ENCODE measurements around the gene EEF1E1.
A peak's percentile ranks its signal among the peaks of the same experiment; 100 is the strongest.

The EEF1E1 gene

GRCh38 chr6:8102122-8102958 is at the start of gene EEF1E1:
Gene EEF1E1, minus strand, starts transcription at chr6:8102548. Its CDS starts 27 bp downstream, at chr6:8102521.
- no peak for TF ChIP-seq CTCF (IDR thresholded peaks at IDR 0.05; ENCODE audit: low read depth, low read length)
- H3K4me3 ChIP-seq (ENCODE audit: low read depth, low read length), result peak within 1 kb of the TSS; percentile 95

GRCh38 chr6:8149350-8149749 is 47.0 kb upstream of the EEF1E1 start:
- TF ChIP-seq CTCF (IDR thresholded peaks at IDR 0.05; ENCODE audit: low read depth, low read length), result no peak
- H3K4me3 ChIP-seq (ENCODE audit: low read depth, low read length), result no peak overlapping the region

DNA sequence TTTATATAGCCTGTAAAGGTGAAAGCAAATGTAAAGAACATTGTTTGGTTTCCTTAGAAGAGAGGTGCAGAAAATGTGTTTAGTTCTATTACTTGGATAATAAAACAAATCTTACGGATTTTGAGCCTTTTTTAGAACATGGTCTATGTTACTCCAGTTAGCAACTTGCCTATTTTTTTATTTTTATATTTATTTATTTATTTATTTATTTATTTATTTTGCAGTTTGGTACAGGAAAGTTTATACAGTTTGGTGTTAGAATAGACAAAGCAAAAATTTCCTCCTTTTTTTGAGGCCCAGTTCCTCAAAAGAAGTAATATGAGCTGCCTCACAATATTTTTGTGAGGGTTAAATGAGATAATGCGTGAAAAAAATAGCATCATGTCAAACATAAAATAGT is 41.6 kb upstream of the EEF1E1 start:
- TF ChIP-seq CTCF (IDR thresholded peaks at IDR 0.05; ENCODE audit: low read depth, low read length), result no peak

GRCh38 chr6:8139451-8139850 is 37.1 kb upstream of the EEF1E1 start:
- no peak for TF ChIP-seq CTCF (IDR thresholded peaks at IDR 0.05; ENCODE audit: low read depth, low read length)
- no peak overlapping the region for H3K4me3 ChIP-seq (ENCODE audit: low read depth, low read length)

More for the DNA sequence above, 41.6 kb upstream of the EEF1E1 start:
- H3K4me3 ChIP-seq (ENCODE audit: low read depth, low read length), result no peak overlapping the region

DNA sequence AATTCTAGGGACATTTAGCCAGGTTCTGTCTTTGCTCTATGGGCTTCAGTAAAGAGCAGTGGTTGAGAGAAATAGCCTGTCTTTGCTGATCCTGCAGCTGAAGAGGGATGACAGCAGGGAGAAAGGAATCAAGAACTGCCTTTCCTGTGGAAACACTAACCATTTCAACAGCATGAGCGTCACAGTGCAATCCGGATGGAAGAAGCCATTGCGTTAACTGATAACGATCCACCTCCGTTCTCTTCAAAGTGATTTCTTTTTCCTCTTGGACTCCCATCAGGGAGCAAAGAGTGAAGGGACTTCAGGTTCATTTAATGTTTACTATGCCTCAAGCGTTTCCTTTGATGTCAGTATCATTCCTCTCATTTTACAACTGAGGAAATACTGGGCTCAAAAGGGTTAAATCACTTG is 35.2 kb upstream of the EEF1E1 start:
- no peak overlapping the region for H3K4me3 ChIP-seq (ENCODE audit: low read depth, low read length)
- no peak for TF ChIP-seq CTCF (IDR thresholded peaks at IDR 0.05; ENCODE audit: low read depth, low read length)

DNA sequence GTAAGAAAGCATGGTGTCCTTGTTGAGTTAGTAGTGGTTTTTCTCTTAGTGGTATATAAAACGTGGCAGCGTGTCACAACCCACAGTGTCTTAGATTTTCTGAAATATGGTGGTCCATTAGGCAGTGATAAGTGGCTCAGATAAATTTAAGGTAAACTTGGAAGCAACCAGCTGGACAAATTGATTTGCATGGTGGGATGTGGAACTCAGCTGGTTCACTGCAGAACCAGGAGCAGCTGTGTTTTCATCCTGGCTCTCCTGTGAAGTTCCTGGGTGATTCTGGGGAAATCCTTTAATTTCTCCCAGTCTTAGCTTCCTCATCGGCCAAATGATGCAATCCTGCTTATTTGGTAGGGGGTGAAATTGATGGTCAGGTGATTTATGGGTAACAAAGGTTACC is 32.9 kb upstream of the EEF1E1 start:
- TF ChIP-seq CTCF (IDR thresholded peaks at IDR 0.05; ENCODE audit: low read depth, low read length), result no peak
- no peak overlapping the region for H3K4me3 ChIP-seq (ENCODE audit: low read depth, low read length)

GRCh38 chr6:8132130-8132529 is 29.8 kb upstream of the EEF1E1 start:
- no peak for TF ChIP-seq CTCF (IDR thresholded peaks at IDR 0.05; ENCODE audit: low read depth, low read length)
- H3K4me3 ChIP-seq (ENCODE audit: low read depth, low read length), result no peak overlapping the region

Data from WI38 (cell line).